Calu3 (cell line): ENCODE measurements around the gene SAT2. TPM values are rescaled to one million over a fixed set of nuclear protein-coding genes. Genes with fewer than 3 reads are reported as not detected.

Source experiments
- BruUV-seq: library from RNA; stranded (reverse); fragments of 400-500 nt; replicated peaks from 2 replicates; lab custom pipeline; 2021; lab: Mats Ljungman, UMichigan
- CTCF ChIA-PET: fragments of 300-600 bp; sonication (Branson Sonifier 250); formaldehyde crosslinking; loops from one replicate; lab custom pipeline; 2022; ENCODE audit warnings: antibody characterized with exemption; lab: Charles Lee
- DNase-seq: peaks from one replicate; pipeline ENCODE4 v3.0.0; 2022
- H3K27ac Mint-ChIP-seq: one replicate; pipeline ENCODE4 v1.8.0; 2022; ENCODE audit warnings: mixed read lengths; ENCODE audit not compliant: unreplicated experiment
- H3K27me3 Mint-ChIP-seq: one replicate; pipeline ENCODE4 v1.8.0; 2022; ENCODE audit warnings: mixed read lengths; ENCODE audit not compliant: unreplicated experiment
- H3K36me3 Mint-ChIP-seq: one replicate; pipeline ENCODE4 v1.8.0; 2022; ENCODE audit warnings: mild to moderate bottlenecking, moderate library complexity, mixed read lengths; ENCODE audit not compliant: insufficient read depth, unreplicated experiment
- H3K4me1 Mint-ChIP-seq: one replicate; pipeline ENCODE4 v1.8.0; 2022; ENCODE audit warnings: mild to moderate bottlenecking, low read depth, mixed read lengths; ENCODE audit not compliant: unreplicated experiment
- H3K4me3 Mint-ChIP-seq: one replicate; pipeline ENCODE4 v1.8.0; 2022; ENCODE audit warnings: mild to moderate bottlenecking, low read depth, moderate library complexity, mixed read lengths; ENCODE audit not compliant: unreplicated experiment
- H3K9me3 Mint-ChIP-seq: one replicate; pipeline ENCODE4 v1.8.0; 2022; ENCODE audit warnings: low read depth, mixed read lengths; ENCODE audit not compliant: unreplicated experiment
- CTCF ChIP-seq: fragments of 200-600 bp; IDR thresholded peaks from one replicate; pipeline ENCODE4 v1.8.0; 2022; ENCODE audit warnings: antibody characterized with exemption; ENCODE audit not compliant: unreplicated experiment
- intact Hi-C: fragments of 100-400 bp; cut with micrococcal nuclease; formaldehyde crosslinking; loops from one replicate; pipeline ENCODE4 v1.10.0; 2022; ENCODE audit not compliant: unreplicated experiment
- total RNA-seq: library from RNA; stranded (reverse); gene quantifications from 2 replicates; pipeline ENCODE4 v1.2.3, GENCODE V29; 2022

Gene SAT2
- total RNA-seq, 1 experiment from 2014 or later: 15.9 TPM

DNA sequence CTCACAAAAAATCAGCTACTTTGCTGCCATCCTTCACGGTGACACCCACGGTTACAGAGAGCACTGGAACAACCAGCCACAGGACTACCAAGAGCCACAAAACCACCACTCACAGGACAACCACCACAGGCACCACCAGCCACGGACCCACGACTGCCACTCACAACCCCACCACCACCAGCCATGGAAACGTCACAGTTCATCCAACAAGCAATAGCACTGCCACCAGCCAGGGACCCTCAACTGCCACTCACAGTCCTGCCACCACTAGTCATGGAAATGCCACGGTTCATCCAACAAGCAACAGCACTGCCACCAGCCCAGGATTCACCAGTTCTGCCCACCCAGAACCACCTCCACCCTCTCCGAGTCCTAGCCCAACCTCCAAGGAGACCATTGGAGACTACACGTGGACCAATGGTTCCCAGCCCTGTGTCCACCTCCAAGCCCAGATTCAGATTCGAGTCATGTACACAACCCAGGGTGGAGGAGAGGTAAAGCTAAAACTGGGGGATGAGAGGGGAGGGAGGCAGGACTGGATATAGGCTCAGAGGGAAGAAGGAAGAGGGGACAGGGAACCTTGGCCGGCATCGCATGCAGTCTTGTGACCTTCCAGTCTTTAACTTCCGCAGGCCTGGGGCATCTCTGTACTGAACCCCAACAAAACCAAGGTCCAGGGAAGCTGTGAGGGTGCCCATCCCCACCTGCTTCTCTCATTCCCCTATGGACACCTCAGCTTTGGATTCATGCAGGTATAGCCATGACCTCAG, 47.6 kb downstream of the SAT2 start:
- peak overlapping the region; percentile 53 for H3K4me3 Mint-ChIP-seq
- no peak for DNase-seq
- intact Hi-C loops: loop anchor here (2.0 kb wide), 1 partner anchor 109 kb away; the partner anchor contains the start of gene WRAP53
- no peaks in the 10 kb centered on the region for H3K27me3 Mint-ChIP-seq
- no TSS peak for BruUV-seq
- CTCF ChIA-PET: interaction anchor here (1.0 kb wide), 1 partner anchor 35 kb away, joined by 5 read pairs; the partner anchor contains the start of gene FXR2
- H3K27ac Mint-ChIP-seq: peak overlapping the region; percentile 94
- no peaks in the 10 kb centered on the region for H3K9me3 Mint-ChIP-seq
- TF ChIP-seq CTCF: no peak
- peaks cover 92% of the 10 kb centered on the region for H3K36me3 Mint-ChIP-seq
- H3K4me1 Mint-ChIP-seq: peaks cover 28% of the 10 kb centered on the region

- Mint-ChIP-seq H3K4me1 (peaks cover 28% of the 10 kb centered on the region), H3K27ac (peak within 1 kb of the TSS; percentile 94), H3K4me3 (peak within 1 kb of the TSS; percentile 53), H3K9me3 (no peaks in the 10 kb centered on the region), H3K36me3 (peaks cover 92% of the 10 kb centered on the region), H3K27me3 (no peaks in the 10 kb centered on the region)
- intact Hi-C loops: loop anchor here (2.0 kb wide), 1 partner anchor 110 kb away; the partner anchor contains the start of gene WRAP53
- CTCF ChIA-PET: interaction anchor here (0.6 to 1.0 kb wide), 3 partner anchors 36 to 411 kb away, joined by 3 to 5 read pairs (median 3); partner anchors contain the start of genes FXR2 and WRAP53
- peak; percentile 76 for DNase-seq
- no peak for TF ChIP-seq CTCF
- BruUV-seq: no TSS peak
Observed at GRCh38 chr17:7579001-7579833, 48.4 kb downstream of the SAT2 start, which contains the start of gene CD68. TSS of gene CD68 (plus strand) at chr17:7579638. CDS start at chr17:7579678, 40 bp downstream.

- Mint-ChIP-seq H3K9me3 (no peaks in the 10 kb centered on the region), H3K27me3 (no peaks in the 10 kb centered on the region), H3K27ac (no peak overlapping the region), H3K4me3 (no peak overlapping the region), H3K4me1 (peaks cover 29% of the 10 kb centered on the region), H3K36me3 (peaks cover 92% of the 10 kb centered on the region)
- intact Hi-C loops: loop anchor here (2.0 kb wide), 1 partner anchor 111 kb away; the partner anchor contains the start of gene WRAP53
- no peak for TF ChIP-seq CTCF
- no peak for DNase-seq
- CTCF ChIA-PET: no interaction called here
- no TSS peak for BruUV-seq
Observed at GRCh38 chr17:7577327-7578199, 50.1 kb downstream of the SAT2 start.
